GM12874 (cell line): Measurements from ENCODE around the gene DCLRE1A.

Experiments
- CTCF ChIP-seq: IDR thresholded peaks from 2 replicates; pipeline ENCODE4 v1.5.1; 2011; ENCODE audit warnings: low read depth, mild to moderate bottlenecking, control low read depth, low read length, moderate library complexity; ENCODE audit not compliant: insufficient read depth

The DCLRE1A gene

GRCh38 chr10:113808168-113808567 is 45.7 kb downstream of the DCLRE1A start:
- TF ChIP-seq CTCF = no peak

- no peak for TF ChIP-seq CTCF
Measured at GRCh38 chr10:113806503-113806902, 47.4 kb downstream of the DCLRE1A start.

GRCh38 chr10:113802997-113803396 is 50.9 kb downstream of the DCLRE1A start:
- TF ChIP-seq CTCF = no peak

- TF ChIP-seq CTCF = no peak
Measured at GRCh38 chr10:113801569-113801968, 52.3 kb downstream of the DCLRE1A start.

GRCh38 chr10:113791691-113792090 is 62.2 kb downstream of the DCLRE1A start:
- no peak for TF ChIP-seq CTCF

- TF ChIP-seq CTCF = no peak
Measured at GRCh38 chr10:113788604-113789083, 65.2 kb downstream of the DCLRE1A start.
